H1 (cell line): ENCODE data around the gene PLPP2. TPM values are rescaled to one million over a fixed set of nuclear protein-coding genes. Genes with fewer than 3 reads are reported as not detected.

Experiments used
- ASH2L ChIP-seq: fragments of 200-600, 300-600 bp; sonication (generic); IDR thresholded peaks from one replicate; pipeline ENCODE4 v1.7.1; 2017; ENCODE audit warnings: low read length
- CBX8 ChIP-seq: fragments of 300-800, 300-1000 bp; sonication (generic); IDR thresholded peaks from 2 replicates; pipeline ENCODE4 v1.7.1; 2016; ENCODE audit warnings: low read depth, low read length, borderline replicate concordance
- EGR1 ChIP-seq: IDR thresholded peaks from 2 replicates; pipeline ENCODE4 v1.6.1; 2011; ENCODE audit warnings: low read depth, low read length, borderline replicate concordance
- TEAD4 ChIP-seq: IDR thresholded peaks from 2 replicates; pipeline ENCODE4 v1.6.1; 2012; ENCODE audit warnings: low read depth, low read length, inconsistent platforms, mixed read lengths
- polyA plus RNA-seq, 7 experiments: library from polyadenylated mRNA; depleted of rRNA in 3 of 7; stranded (reverse) in 5 of 7; unstranded in 2 of 7; fragments of >200 nt in 5 of 7; fragments of 200-250 nt in 2 of 7; gene quantifications; 1 replicate in 5 of 7; 2 replicates in 1 of 7; 4 replicates in 1 of 7; pipeline versions ENCODE4 v1.2.1 to v1.2.3, GENCODE V29; 2011 to 2013; ENCODE audit warnings: missing spikeins in 2 of 7, mixed read lengths in 2 of 7
- total RNA-seq: library from RNA; stranded (reverse); fragmentation: NEBNext Ultra II Directional; extraction: Animal tissue kit (Norgen Biotek cat#: 25700); gene quantifications from 2 replicates; pipeline ENCODE4 v1.2.1, GENCODE V29; 2021
- TF ChIP-seq, protein P1 (sequence below): IDR thresholded peaks from 2 replicates; pipeline ENCODE4 v1.6.1; 2011; ENCODE audit warnings: low read depth, mild to moderate bottlenecking, low read length; ENCODE audit not compliant: insufficient read depth

Gene PLPP2
- total and polyA plus RNA-seq, 2 of the 8 experiments (the other 6 are each of a cell fraction or from before 2014, with no cell fraction given) = 101 to 195 TPM

DNA sequence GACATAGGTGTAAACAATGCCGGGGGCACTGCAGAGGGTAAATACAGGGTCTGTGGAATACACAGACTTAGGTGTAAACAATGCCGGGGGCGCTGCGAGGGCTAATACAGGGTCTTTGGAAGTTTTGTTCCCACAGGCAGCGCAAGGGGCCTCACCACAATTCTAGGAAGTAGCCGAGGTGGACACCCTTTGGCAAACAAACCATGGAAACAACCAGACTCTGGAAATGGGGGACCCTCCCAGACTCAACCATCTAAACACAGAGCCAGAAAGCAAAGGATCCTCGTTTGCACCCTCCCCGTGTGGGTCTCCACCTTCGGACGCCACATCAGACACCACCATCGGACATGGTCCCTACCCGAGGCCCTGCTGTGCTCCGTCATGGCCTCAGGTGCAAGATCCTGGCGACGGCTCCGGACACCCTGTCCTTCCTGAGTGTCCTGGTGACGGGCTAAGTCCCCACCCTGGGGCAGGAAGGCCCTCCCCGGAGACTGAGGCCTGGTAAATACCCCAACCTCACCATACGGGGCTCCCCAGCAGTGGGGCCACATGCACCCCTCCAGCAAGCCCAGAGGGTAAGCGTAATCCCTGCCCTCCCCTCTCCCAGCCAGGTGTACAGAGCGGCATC lies 16.7 kb upstream of the PLPP2 start (continued):
- no peak for TF ChIP-seq TEAD4
- TF ChIP-seq, protein P1, sequence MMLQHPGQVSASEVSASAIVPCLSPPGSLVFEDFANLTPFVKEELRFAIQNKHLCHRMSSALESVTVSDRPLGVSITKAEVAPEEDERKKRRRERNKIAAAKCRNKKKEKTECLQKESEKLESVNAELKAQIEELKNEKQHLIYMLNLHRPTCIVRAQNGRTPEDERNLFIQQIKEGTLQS = no peak
- no peak for TF ChIP-seq ASH2L
- TF ChIP-seq EGR1 = no peak
- TF ChIP-seq CBX8 = no peak
